Retinal pigment epithelial cell (primary cell): Measurements from ENCODE around the gene CMIP.

Experiments
- DNase-seq: peaks from one replicate; pipeline ENCODE4 v3.0.0-alpha.2; 2010; ENCODE audit warnings: low read depth
- H3K4me3 ChIP-seq: 2 replicates; pipeline ENCODE4 v1.5.1; 2011; ENCODE audit warnings: mild to moderate bottlenecking, low read length, control low read depth, moderate library complexity
- CTCF ChIP-seq: conservative IDR thresholded peaks from 2 replicates; pipeline ENCODE4 v1.5.1; 2011; ENCODE audit warnings: low read depth, low read length, control low read depth, inconsistent platforms

CMIP gene

GRCh38 chr16:81461243-81461642 lies 16.6 kb downstream of the CMIP start:
- no peak for TF ChIP-seq CTCF
- no peak overlapping the region for H3K4me3 ChIP-seq
- DNase-seq: no peak

GRCh38 chr16:81461766-81462165 lies 17.2 kb downstream of the CMIP start:
- no peak overlapping the region for H3K4me3 ChIP-seq
- DNase-seq: no peak
- TF ChIP-seq CTCF: no peak

- no peak overlapping the region for H3K4me3 ChIP-seq
- TF ChIP-seq CTCF: no peak
- DNase-seq: no peak
These were observed 18.1 kb downstream of the CMIP start for GRCh38 chr16:81462683-81463082.

GRCh38 chr16:81463296-81463890 lies 18.8 kb downstream of the CMIP start:
- TF ChIP-seq CTCF: no peak
- H3K4me3 ChIP-seq: no peak overlapping the region
- DNase-seq: no peak

GRCh38 chr16:81464279-81464678 lies 19.7 kb downstream of the CMIP start:
- TF ChIP-seq CTCF: no peak
- no peak for DNase-seq
- no peak overlapping the region for H3K4me3 ChIP-seq

GRCh38 chr16:81465375-81465943 lies 20.9 kb downstream of the CMIP start:
- TF ChIP-seq CTCF: no peak
- no peak overlapping the region for H3K4me3 ChIP-seq
- no peak for DNase-seq

- H3K4me3 ChIP-seq: no peak overlapping the region
- no peak for DNase-seq
- TF ChIP-seq CTCF: no peak
These were observed 21.9 kb downstream of the CMIP start for GRCh38 chr16:81466356-81466980.
